GM23248 (cell line): Measurements from ENCODE around the gene CD4.

Experiments
- EZH2 ChIP-seq: fragments of 200-600 bp; sonication (generic); IDR thresholded peaks from 2 replicates; pipeline ENCODE4 v1.6.1; 2018; ENCODE audit warnings: antibody characterized with exemption, mild to moderate bottlenecking; ENCODE audit not compliant: insufficient read depth, poor library complexity, severe bottlenecking
- EZH2phosphoT487 ChIP-seq: fragments of 200-600 bp; sonication (generic); IDR thresholded peaks from 2 replicates; pipeline ENCODE4 v1.6.1; 2018; ENCODE audit warnings: antibody characterized with exemption, moderate library complexity, mild to moderate bottlenecking, low read depth; ENCODE audit not compliant: insufficient read depth

DNA sequence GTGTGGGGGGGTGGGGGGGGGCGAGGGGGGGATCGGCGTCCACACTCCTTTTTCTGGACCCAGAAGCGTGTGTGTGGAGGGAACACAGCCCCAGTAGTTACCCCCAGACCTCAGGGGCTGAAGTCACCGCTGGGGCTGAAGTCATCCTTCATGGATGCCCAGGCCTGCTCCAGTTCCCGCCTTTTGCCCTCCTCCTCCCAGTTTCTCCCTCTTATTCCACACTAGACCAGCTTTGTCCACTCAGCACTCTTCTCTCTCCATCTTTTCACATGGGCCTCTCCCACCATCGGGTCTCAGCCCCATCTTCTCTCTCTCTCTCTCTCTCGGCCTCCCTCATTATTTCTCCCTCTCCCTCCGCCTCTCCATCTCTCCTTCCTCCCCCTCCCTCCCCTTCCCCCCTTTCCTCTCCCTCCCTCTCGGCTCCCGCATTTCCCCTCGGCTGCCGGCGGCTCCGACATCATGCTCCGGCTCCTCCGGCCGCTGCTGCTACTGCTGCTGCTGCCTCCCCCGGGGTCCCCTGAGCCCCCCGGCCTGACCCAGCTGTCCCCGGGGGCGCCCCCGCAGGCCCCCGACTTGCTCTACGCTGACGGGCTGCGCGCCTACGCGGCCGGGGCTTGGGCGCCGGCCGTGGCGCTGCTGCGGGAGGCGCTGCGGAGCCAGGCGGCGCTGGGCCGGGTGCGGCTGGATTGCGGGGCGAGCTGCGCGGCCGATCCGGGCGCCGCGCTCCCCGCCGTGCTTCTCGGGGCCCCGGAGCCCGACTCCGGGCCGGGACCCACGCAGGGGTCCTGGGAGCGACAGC is 38.9 kb downstream of the CD4 start, which contains the start of gene P3H3:
- TF ChIP-seq EZH2 (no peak), EZH2phosphoT487 (no peak)
